T-cell (primary cell): ENCODE results near the gene GPR22. TPM values are rescaled to one million over a fixed set of nuclear protein-coding genes. Genes with fewer than 3 reads are reported as not detected.

Experiments
- ATAC-seq, 4 experiments: fragments of 200-7000 bp in 3 of 4; fragments of 150-1000 bp in 1 of 4; cut with Tn5 transposase; replicated peaks in 1 of 4; 1 replicate in 3 of 4; 2 replicates in 1 of 4; pipeline ENCODE4 v1.10.0; 2021; ENCODE audit warnings: moderate library complexity in 3 of 4, mild to moderate bottlenecking in 2 of 4, moderate number of reproducible peaks in 1 of 4
- CTCF ChIA-PET, 2 donors: fragments of 300-600 bp; sonication (Branson Sonifier 250); formaldehyde crosslinking; loops; one replicate each; lab custom pipeline; 2022; ENCODE audit warnings: antibody characterized with exemption in 2 of 2; lab: Charles Lee
- POLR2A ChIA-PET, 2 donors: fragments of 300-600 bp; sonication (Branson Sonifier 250); formaldehyde crosslinking; loops; one replicate each; lab custom pipeline; 2022; ENCODE audit warnings: antibody characterized with exemption in 2 of 2; lab: Charles Lee
- DNase-seq, 35 experiments: peaks; one replicate each; pipeline versions ENCODE4 v3.0.0 to v3.0.0-alpha.2; 2013 to 2023
- H3K27ac ChIP-seq: one replicate; pipeline ENCODE4 v1.5.1; 2013; ENCODE audit warnings: low read length
- H3K27me3 ChIP-seq, 2 experiments: replicated peaks in 1 of 2; 1 replicate in 1 of 2; 2 replicates in 1 of 2; pipeline versions ENCODE4 v1.6.1 to v1.7.0; 2013; ENCODE audit warnings: low read length in 1 of 2, mixed read lengths in 1 of 2; ENCODE audit not compliant: control insufficient read depth in 2 of 2, insufficient read depth in 2 of 2; ENCODE audit errors: extremely low read depth in 1 of 2
- H3K36me3 ChIP-seq, 2 donors: 1 replicate in 1 of 2; 2 replicates in 1 of 2; pipeline versions ENCODE4 v1.6.1 to v1.7.0; 2013; ENCODE audit warnings: low read length in 1 of 2; ENCODE audit not compliant: control insufficient read depth in 2 of 2, insufficient read depth in 1 of 2; ENCODE audit errors: extremely low read depth in 1 of 2
- H3K4me1 ChIP-seq, 2 experiments: 1 replicate in 1 of 2; 2 replicates in 1 of 2; pipeline versions ENCODE4 v1.6.1 to v1.7.0; 2013; ENCODE audit warnings: low read length in 2 of 2, mixed read lengths in 1 of 2; ENCODE audit not compliant: insufficient read depth in 2 of 2, control insufficient read depth in 1 of 2; ENCODE audit errors: extremely low read depth in 1 of 2
- H3K4me3 ChIP-seq, 2 donors: 1 replicate in 1 of 2; 2 replicates in 1 of 2; pipeline versions ENCODE4 v1.5.1 to v1.7.0; 2013; ENCODE audit warnings: mild to moderate bottlenecking in 2 of 2, low read length in 1 of 2, moderate library complexity in 1 of 2; ENCODE audit not compliant: control insufficient read depth in 1 of 2; ENCODE audit errors: extremely low read depth in 1 of 2
- H3K9me3 ChIP-seq: 2 replicates; pipeline ENCODE4 v1.7.0; 2013
- H3K27ac Mint-ChIP-seq, 2 donors: one replicate each; pipeline ENCODE4 v1.8.0; 2020 to 2021; ENCODE audit warnings: mild to moderate bottlenecking in 2 of 2, mixed read lengths in 2 of 2
- H3K27me3 Mint-ChIP-seq, 2 donors: one replicate each; pipeline ENCODE4 v1.8.0; 2021 to 2022; ENCODE audit warnings: mixed read lengths in 2 of 2
- H3K36me3 Mint-ChIP-seq: one replicate; pipeline ENCODE4 v1.8.0; 2021; ENCODE audit warnings: mixed read lengths
- H3K4me1 Mint-ChIP-seq, 3 donors: one replicate each; pipeline ENCODE4 v1.8.0; 2020 to 2022; ENCODE audit warnings: mixed read lengths in 3 of 3, mild to moderate bottlenecking in 1 of 3
- H3K4me3 Mint-ChIP-seq, 3 donors: one replicate each; pipeline ENCODE4 v1.8.0; 2020 to 2022; ENCODE audit warnings: mild to moderate bottlenecking in 3 of 3, mixed read lengths in 3 of 3, moderate library complexity in 3 of 3
- H3K9me3 Mint-ChIP-seq, 3 donors: one replicate each; pipeline ENCODE4 v1.8.0; 2020 to 2022; ENCODE audit warnings: mixed read lengths in 3 of 3
- WGBS: methylation state at CpG from one replicate; pipeline ENCODE4 v1.1.5; 2013; ENCODE audit warnings: missing lambda C conversion rate; ENCODE audit not compliant: insufficient coverage; 5-methylcytosine and 5-hydroxymethylcytosine counted together
- total RNA-seq, 35 experiments: library from RNA in 6 of 35; stranded (reverse) in 6 of 35; fragments of 120-200 nt in 1 of 35; gene quantifications; one replicate each; pipeline versions ENCODE4 v1.2.1 to v1.2.4 and lab custom pipeline; 2013 to 2026

Gene GPR22
- total RNA-seq, 5 donors from 2014 or later (not counting 1 experiment from before 2014, with no cell fraction given) = not detected

DNA sequence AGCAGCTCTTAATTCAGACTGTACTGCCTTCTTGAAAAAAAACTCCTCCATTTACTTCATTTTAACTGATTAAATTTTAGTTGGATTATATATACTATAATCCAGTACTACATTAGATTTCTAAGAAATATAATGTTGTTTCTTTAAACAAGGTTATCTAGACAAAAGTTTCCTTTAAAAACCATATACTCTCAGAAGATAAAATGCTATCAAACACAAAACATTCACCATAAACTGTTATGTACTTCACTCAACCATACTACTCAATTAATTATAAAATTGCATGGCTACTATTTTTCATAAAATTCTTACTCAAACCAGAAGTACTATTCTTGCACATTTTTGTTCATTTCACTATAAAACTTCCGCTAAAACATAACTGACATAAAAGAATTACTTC, 12.7 kb downstream of the GPR22 start:
- no peak for DNase-seq
- no peaks in the 10 kb centered on the region for H3K36me3 ChIP-seq
- no peaks in the 10 kb centered on the region for H3K9me3 Mint-ChIP-seq
- H3K4me1 ChIP-seq = no peaks in the 10 kb centered on the region
- POLR2A ChIA-PET = no interaction called here
- H3K27me3 ChIP-seq = no peaks in the 10 kb centered on the region
- no peak overlapping the region for H3K4me3 ChIP-seq
- H3K4me1 Mint-ChIP-seq = peaks cover 14 to 31% (median 27%) of the 10 kb centered on the region in 3 donors
- no CpG with 5 or more reads among the region's 1 CpG for WGBS
- H3K9me3 ChIP-seq = no peaks in the 10 kb centered on the region
- no peak overlapping the region for H3K4me3 Mint-ChIP-seq
- no peaks in the 10 kb centered on the region for H3K36me3 Mint-ChIP-seq
- ATAC-seq = no peak
- no peaks in the 10 kb centered on the region for H3K27me3 Mint-ChIP-seq
- CTCF ChIA-PET = no interaction called here
- H3K27ac ChIP-seq = no peak overlapping the region
- no peak overlapping the region for H3K27ac Mint-ChIP-seq

DNA sequence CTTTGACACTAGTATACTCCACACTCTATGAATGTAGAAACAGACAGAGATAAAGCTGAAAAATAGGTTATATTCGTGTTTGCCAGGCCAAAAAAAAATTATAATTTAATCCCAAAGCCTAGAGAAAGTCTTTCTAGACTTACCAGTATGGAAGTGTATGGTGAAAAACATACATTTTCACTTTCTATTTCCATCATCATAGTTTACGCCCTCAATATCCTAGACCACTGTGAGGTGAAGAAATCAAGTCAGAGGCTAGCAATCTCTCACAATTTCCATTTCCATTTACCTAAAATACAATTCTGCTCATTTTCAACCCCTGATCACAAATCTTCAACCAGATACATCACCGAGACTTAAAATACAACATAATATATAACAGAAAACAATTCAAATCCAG, 16.2 kb downstream of the GPR22 start:
- H3K4me1 ChIP-seq = no peaks in the 10 kb centered on the region
- H3K36me3 ChIP-seq = no peaks in the 10 kb centered on the region
- ATAC-seq = no peak
- H3K27me3 ChIP-seq = no peaks in the 10 kb centered on the region
- Mint-ChIP-seq H3K4me3 (peak overlapping the region in 1 of 3 donors; percentile 15), H3K4me1 (peaks cover 25 to 41% (median 32%) of the 10 kb centered on the region in 3 donors), H3K27me3 (no peaks in the 10 kb centered on the region), H3K36me3 (peaks cover 2% of the 10 kb centered on the region), H3K9me3 (no peaks in the 10 kb centered on the region), H3K27ac (peak overlapping the region in 1 of 2 donors; percentile 9)
- ChIA-PET POLR2A (no interaction called here), CTCF (no interaction called here)
- H3K4me3 ChIP-seq = no peak overlapping the region
- no peak overlapping the region for H3K27ac ChIP-seq
- WGBS = 60% methylated on average over 1 of the region's 3 CpGs
- H3K9me3 ChIP-seq = no peaks in the 10 kb centered on the region
- no peak for DNase-seq

DNA sequence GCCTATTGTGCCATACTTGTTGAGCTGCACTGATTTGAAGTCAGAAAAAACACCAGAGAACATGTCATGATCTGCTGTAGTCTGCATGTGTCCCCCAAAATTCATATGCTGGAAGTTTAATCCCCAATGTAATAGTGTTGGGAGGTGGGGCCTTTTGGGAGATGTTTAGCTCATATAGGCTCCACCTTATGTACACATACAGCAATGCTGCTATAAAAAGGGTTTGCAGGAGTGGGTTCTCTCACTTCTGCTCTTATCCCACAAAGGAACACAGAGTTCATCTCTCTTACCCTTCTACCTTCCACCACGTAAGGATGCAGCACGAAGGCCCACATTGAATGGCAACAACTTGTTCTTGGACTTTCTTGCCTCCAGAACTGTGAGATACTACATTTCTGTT, 23.0 kb downstream of the GPR22 start:
- H3K27ac Mint-ChIP-seq = no peak overlapping the region
- ATAC-seq (no peak), DNase-seq (no peak)
- no peak overlapping the region for H3K4me3 ChIP-seq
- H3K27me3 ChIP-seq = no peaks in the 10 kb centered on the region
- H3K4me1 ChIP-seq = no peaks in the 10 kb centered on the region
- ChIA-PET CTCF (no interaction called here), POLR2A (no interaction called here)
- peaks cover 26% of the 10 kb centered on the region for H3K36me3 Mint-ChIP-seq
- H3K9me3 ChIP-seq = no peaks in the 10 kb centered on the region
- H3K27me3 Mint-ChIP-seq = no peaks in the 10 kb centered on the region
- H3K4me1 Mint-ChIP-seq = peaks cover 48 to 64% (median 59%) of the 10 kb centered on the region in 3 donors
- H3K4me3 Mint-ChIP-seq = no peak overlapping the region
- no peak overlapping the region for H3K27ac ChIP-seq
- WGBS = no CpG with 5 or more reads among the region's 2 CpGs
- H3K9me3 Mint-ChIP-seq = peaks cover 0 to 1% (median 0%) of the 10 kb centered on the region in 3 donors
- H3K36me3 ChIP-seq = no peaks in the 10 kb centered on the region

DNA sequence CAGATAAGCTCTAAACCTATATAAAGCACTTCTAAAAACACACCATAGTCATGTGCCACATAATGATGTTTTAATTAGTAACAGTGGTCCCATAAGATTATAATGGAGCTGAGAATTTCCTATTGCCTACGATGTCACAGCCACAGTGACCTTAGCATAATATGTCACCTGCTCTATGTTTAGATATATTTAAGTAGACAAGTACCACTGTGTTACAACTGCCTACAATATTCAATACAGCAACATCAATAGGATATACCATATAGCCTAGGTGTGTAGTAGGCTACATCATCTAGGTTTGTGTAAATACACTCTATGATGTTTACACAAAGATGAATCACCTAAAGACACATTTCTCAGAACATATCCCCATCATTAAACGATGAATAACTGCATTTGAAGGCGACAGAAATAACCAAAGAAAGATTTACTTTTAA, 24.5 kb downstream of the GPR22 start:
- H3K36me3 Mint-ChIP-seq = peaks cover 29% of the 10 kb centered on the region

DNA sequence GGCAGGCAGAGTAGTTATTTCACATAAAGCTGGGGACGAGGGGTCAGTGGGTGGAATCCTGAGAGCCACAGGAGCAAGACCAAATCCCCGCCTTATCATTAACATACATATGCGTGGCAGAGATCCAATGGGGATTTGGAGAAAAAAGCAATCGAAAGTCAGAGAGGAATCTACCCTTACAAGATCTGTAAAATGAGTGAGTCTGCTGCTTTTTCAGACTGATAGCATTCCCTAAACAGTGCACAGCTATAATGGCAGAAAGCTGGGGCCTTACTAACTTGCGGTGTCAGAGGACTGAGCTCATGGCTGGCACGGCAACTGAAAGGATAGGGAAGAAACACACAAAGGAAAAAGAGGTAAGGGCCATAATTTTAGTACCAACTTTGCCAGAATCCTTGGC, 25.0 kb downstream of the GPR22 start:
- ChIA-PET POLR2A (no interaction called here), CTCF (interaction anchor here in 1 of 2 donors (0.6 kb wide), 2 partner anchors 29 to 68 kb away, joined by 4 to 7 read pairs; no protein-coding TSS in a partner anchor)
- Mint-ChIP-seq H3K36me3 (peaks cover 29% of the 10 kb centered on the region), H3K27ac (no peak overlapping the region), H3K4me3 (no peak overlapping the region), H3K27me3 (no peaks in the 10 kb centered on the region), H3K4me1 (peaks cover 52 to 69% (median 64%) of the 10 kb centered on the region in 3 donors), H3K9me3 (peaks cover 0 to 4% (median 0%) of the 10 kb centered on the region in 3 donors)
- H3K9me3 ChIP-seq = no peaks in the 10 kb centered on the region
- ATAC-seq = no peak
- WGBS = 100% methylated on average over 1 of the region's 6 CpGs
- no peaks in the 10 kb centered on the region for H3K36me3 ChIP-seq
- H3K4me1 ChIP-seq = no peaks in the 10 kb centered on the region
- H3K4me3 ChIP-seq = no peak overlapping the region
- DNase-seq = no peak
- H3K27ac ChIP-seq = no peak overlapping the region
- no peaks in the 10 kb centered on the region for H3K27me3 ChIP-seq

More for the DNA sequence above, 24.5 kb downstream of the GPR22 start:
- ATAC-seq = no peak
- H3K4me1 Mint-ChIP-seq = peaks cover 51 to 69% (median 65%) of the 10 kb centered on the region in 3 donors
- peaks cover 0 to 4% (median 0%) of the 10 kb centered on the region in 3 donors for H3K9me3 Mint-ChIP-seq
- WGBS = no CpG with 5 or more reads among the region's 3 CpGs
- POLR2A ChIA-PET = no interaction called here
- DNase-seq = no peak
- H3K4me3 Mint-ChIP-seq = no peak overlapping the region
- H3K27ac Mint-ChIP-seq = no peak overlapping the region
- H3K9me3 ChIP-seq = no peaks in the 10 kb centered on the region
- no peaks in the 10 kb centered on the region for H3K27me3 Mint-ChIP-seq
- H3K27me3 ChIP-seq = no peaks in the 10 kb centered on the region
- no peaks in the 10 kb centered on the region for H3K36me3 ChIP-seq
- H3K4me1 ChIP-seq = no peaks in the 10 kb centered on the region
- no peak overlapping the region for H3K4me3 ChIP-seq
- H3K27ac ChIP-seq = no peak overlapping the region
- CTCF ChIA-PET = interaction anchor here in 1 of 2 donors (0.6 kb wide), 1 partner anchor 69 kb away, joined by 7 read pairs; no protein-coding TSS in a partner anchor

DNA sequence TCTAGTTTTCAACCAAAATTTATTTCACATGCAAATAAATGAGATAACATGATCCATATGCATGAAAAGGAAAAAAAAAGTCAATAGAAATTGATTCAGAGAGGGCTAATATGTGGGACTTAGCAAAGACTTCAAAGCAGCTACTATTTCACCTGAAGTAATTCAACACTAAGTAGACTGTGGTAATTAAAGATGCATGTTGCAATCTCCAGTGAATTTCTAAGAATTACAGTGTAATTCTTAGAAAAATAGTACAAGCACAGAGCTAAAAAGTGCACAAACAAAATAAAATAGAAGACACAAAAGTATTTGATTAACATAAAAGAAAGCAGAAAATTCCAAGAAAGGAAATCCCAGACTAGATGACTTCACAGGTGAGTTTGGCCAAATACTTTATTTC, 25.7 kb downstream of the GPR22 start:
- ATAC-seq (no peak), DNase-seq (no peak)
- peaks cover 0 to 4% (median 0%) of the 10 kb centered on the region in 3 donors for H3K9me3 Mint-ChIP-seq
- no peak overlapping the region for H3K4me3 ChIP-seq
- H3K36me3 ChIP-seq = no peaks in the 10 kb centered on the region
- peaks cover 29% of the 10 kb centered on the region for H3K36me3 Mint-ChIP-seq
- H3K4me1 ChIP-seq = no peaks in the 10 kb centered on the region
- H3K9me3 ChIP-seq = no peaks in the 10 kb centered on the region
- CTCF ChIA-PET = interaction anchor here in 1 of 2 donors (0.6 kb wide), 1 partner anchor 28 kb away, joined by 4 read pairs; no protein-coding TSS in a partner anchor
- no peak overlapping the region for H3K4me3 Mint-ChIP-seq
- H3K4me1 Mint-ChIP-seq = peaks cover 46 to 64% (median 59%) of the 10 kb centered on the region in 3 donors
- POLR2A ChIA-PET = no interaction called here
- H3K27me3 ChIP-seq = no peaks in the 10 kb centered on the region
- no peak overlapping the region for H3K27ac Mint-ChIP-seq
- H3K27ac ChIP-seq = no peak overlapping the region
- no peaks in the 10 kb centered on the region for H3K27me3 Mint-ChIP-seq
